HEK293 (cell line): ENCODE data around the gene SLC38A3.

ENCODE experiments used
- CTCF ChIA-PET: fragments of 350-600 bp; formaldehyde crosslinking; extraction: SDS; loops from one replicate; lab custom pipeline; 2021; ENCODE audit warnings: antibody characterized with exemption; lab: Yijun Ruan, JAX
- POLR2A ChIA-PET: fragments of 300-600 bp; formaldehyde crosslinking; extraction: SDS; loops from one replicate; lab custom pipeline; 2020; ENCODE audit warnings: antibody characterized with exemption, inconsistent platforms; lab: Yijun Ruan, JAX
- H3K27ac ChIP-seq: fragments of 200-500 bp; sonication (Bioruptor generic); 2 replicates; pipeline ENCODE4 v1.5.1; 2014; ENCODE audit warnings: low read depth, low read length, control low read depth, inconsistent platforms; ENCODE audit errors: extremely low read depth
- H3K36me3 ChIP-seq, 2 experiments: fragments of 200-500 bp in 1 of 2; sonication (Bioruptor generic) in 1 of 2; 1 replicate in 1 of 2; 2 replicates in 1 of 2; pipeline ENCODE4 v1.5.1; 2014 to 2017; ENCODE audit warnings: inconsistent platforms in 2 of 2, low read length in 2 of 2; ENCODE audit not compliant: control insufficient read depth in 2 of 2, insufficient read depth in 1 of 2
- H3K4me1 ChIP-seq: fragments of 200-500 bp; sonication (Bioruptor generic); 2 replicates; pipeline ENCODE4 v1.5.1; 2014; ENCODE audit warnings: mild to moderate bottlenecking, low read length, inconsistent platforms; ENCODE audit not compliant: control insufficient read depth, insufficient read depth
- H3K4me3 ChIP-seq: 2 replicates; pipeline ENCODE4 v1.5.1; 2011; ENCODE audit warnings: low read depth, mild to moderate bottlenecking, control low read depth, low read length, moderate library complexity
- H3K9me3 ChIP-seq: fragments of 200-500 bp; sonication (Bioruptor generic); 2 replicates; pipeline ENCODE4 v1.5.1; 2014; ENCODE audit warnings: low read depth, low read length, inconsistent platforms; ENCODE audit not compliant: control insufficient read depth, insufficient read depth
- CTCF ChIP-seq: fragments of 450-650 bp; formaldehyde crosslinking; IDR thresholded peaks from 2 replicates; pipeline ENCODE4 v1.5.1; 2016; ENCODE audit warnings: missing biosample characterization, missing genetic modification characterization
- KLF1 ChIP-seq: fragments of 450-650 bp; formaldehyde crosslinking; IDR thresholded peaks from 2 replicates; pipeline ENCODE4 v1.5.1; 2016; ENCODE audit warnings: missing biosample characterization, missing genetic modification characterization
- KLF8 ChIP-seq: fragments of 450-650 bp; formaldehyde crosslinking; IDR thresholded peaks from 2 replicates; pipeline ENCODE4 v1.5.1; 2016; ENCODE audit warnings: missing biosample characterization, missing genetic modification characterization
- KLF9 ChIP-seq: fragments of 450-650 bp; formaldehyde crosslinking; IDR thresholded peaks from 2 replicates; pipeline ENCODE4 v1.5.1; 2016; ENCODE audit warnings: missing biosample characterization, missing genetic modification characterization, low read depth
- OSR2 ChIP-seq: fragments of 450-650 bp; formaldehyde crosslinking; IDR thresholded peaks from 2 replicates; pipeline ENCODE4 v1.5.1; 2016; ENCODE audit warnings: missing biosample characterization, missing genetic modification characterization
- YY1 ChIP-seq: fragments of 450-650 bp; formaldehyde crosslinking; IDR thresholded peaks from 2 replicates; pipeline ENCODE4 v1.5.1; 2018; ENCODE audit warnings: missing biosample characterization, missing genetic modification characterization
- ZBTB48 ChIP-seq: fragments of 450-650 bp; formaldehyde crosslinking; IDR thresholded peaks from 2 replicates; pipeline ENCODE4 v1.5.1; 2016; ENCODE audit warnings: missing biosample characterization, missing genetic modification characterization
- ZBTB7A ChIP-seq: fragments of 450-650 bp; formaldehyde crosslinking; IDR thresholded peaks from 2 replicates; pipeline ENCODE4 v1.5.1; 2016; ENCODE audit warnings: low read depth, missing biosample characterization, missing genetic modification characterization
- ZFHX2 ChIP-seq: fragments of 450-650 bp; formaldehyde crosslinking; conservative IDR thresholded peaks from 2 replicates; pipeline ENCODE4 v1.5.1; 2016; ENCODE audit warnings: missing biosample characterization, missing genetic modification characterization
- ZNF132 ChIP-seq: fragments of 450-650 bp; formaldehyde crosslinking; IDR thresholded peaks from 2 replicates; pipeline ENCODE4 v1.5.1; 2017; ENCODE audit warnings: missing biosample characterization, missing genetic modification characterization, borderline replicate concordance
- ZNF146 ChIP-seq: fragments of 450-650 bp; formaldehyde crosslinking; IDR thresholded peaks from 2 replicates; pipeline ENCODE4 v1.5.1; 2016; ENCODE audit warnings: missing biosample characterization, missing genetic modification characterization
- ZNF155 ChIP-seq: fragments of 450-650 bp; formaldehyde crosslinking; IDR thresholded peaks from 2 replicates; pipeline ENCODE4 v1.5.1; 2016; ENCODE audit warnings: missing biosample characterization, missing genetic modification characterization
- ZNF19 ChIP-seq: fragments of 450-650 bp; formaldehyde crosslinking; IDR thresholded peaks from 2 replicates; pipeline ENCODE4; 2016; ENCODE audit warnings: missing biosample characterization, missing genetic modification characterization, low read depth
- ZNF23 ChIP-seq: fragments of 450-650 bp; formaldehyde crosslinking; IDR thresholded peaks from 2 replicates; pipeline ENCODE4 v1.5.1; 2016; ENCODE audit warnings: missing biosample characterization, missing genetic modification characterization, borderline replicate concordance
- ZNF596 ChIP-seq: fragments of 450-650 bp; IDR thresholded peaks from 2 replicates; pipeline ENCODE4 v1.5.0; 2018; ENCODE audit warnings: missing biosample characterization, mild to moderate bottlenecking, missing genetic modification characterization, moderate library complexity
- ZNF623 ChIP-seq: fragments of 450-650 bp; formaldehyde crosslinking; IDR thresholded peaks from 2 replicates; pipeline ENCODE4 v1.5.1; 2016; ENCODE audit warnings: missing biosample characterization, missing genetic modification characterization
- ZNF624 ChIP-seq: fragments of 450-650 bp; formaldehyde crosslinking; IDR thresholded peaks from 2 replicates; pipeline ENCODE4 v1.5.1; 2017; ENCODE audit warnings: missing biosample characterization, missing genetic modification characterization
- ZNF654 ChIP-seq: fragments of 450-650 bp; formaldehyde crosslinking; IDR thresholded peaks from 2 replicates; pipeline ENCODE4 v1.5.1; 2016; ENCODE audit warnings: low read depth, missing biosample characterization, missing genetic modification characterization

The SLC38A3 gene

GRCh38 chr3:50192124-50192523, 12.9 kb upstream of the SLC38A3 start:
- H3K4me3 ChIP-seq = no peak overlapping the region
- peaks cover 0 to 3% of the 10 kb centered on the region in 2 experiments; a peak in 1 of 3 replicates for H3K36me3 ChIP-seq
- POLR2A ChIA-PET = no interaction called here
- no peak overlapping the region for H3K27ac ChIP-seq
- no peaks in the 10 kb centered on the region for H3K9me3 ChIP-seq
- CTCF ChIA-PET = interaction anchor here (0.5 to 7.7 kb wide), 19 partner anchors 10 to 133 kb away, joined by 3 to 237 read pairs (median 4); no protein-coding TSS in a partner anchor
- no peak for TF ChIP-seq ZBTB48 (tag by site-specific recombination)
- TF ChIP-seq, all 188 proteins: peak for 0
- H3K4me1 ChIP-seq = no peaks in the 10 kb centered on the region

- ChIA-PET CTCF (interaction anchor here (0.5 to 7.7 kb wide), 19 partner anchors 11 to 88 kb away, joined by 3 to 237 read pairs (median 4); partner anchors contain the start of gene SLC38A3), POLR2A (no interaction called here)
- Histone ChIP-seq H3K4me3 (no peak overlapping the region), H3K36me3 (peaks cover 0 to 3% of the 10 kb centered on the region in 2 experiments; a peak in 1 of 3 replicates), H3K9me3 (no peaks in the 10 kb centered on the region), H3K4me1 (no peaks in the 10 kb centered on the region), H3K27ac (no peak overlapping the region)
- TF ChIP-seq ZNF23 (tag by site-specific recombination) = no peak
- no peak for TF ChIP-seq ZFHX2 (tag by site-specific recombination)
- TF ChIP-seq ZBTB7A (tag by site-specific recombination) = no peak
- TF ChIP-seq ZNF132 (tag by site-specific recombination) = no peak
- no peak for TF ChIP-seq OSR2 (tag by site-specific recombination)
- TF ChIP-seq KLF1 (tag by site-specific recombination) = no peak
- TF ChIP-seq ZNF654 = peak; percentile 65
- peak; percentile 42 for TF ChIP-seq CTCF (tag by site-specific recombination)
- no peak for TF ChIP-seq ZNF155 (tag by site-specific recombination)
These were observed 12.4 kb upstream of the SLC38A3 start for GRCh38 chr3:50192689-50193141.

GRCh38 chr3:50193286-50193685, 11.8 kb upstream of the SLC38A3 start:
- no peak for TF ChIP-seq KLF1 (tag by site-specific recombination)
- TF ChIP-seq ZNF146 (tag by site-specific recombination) = no peak
- no peak for TF ChIP-seq KLF9 (tag by site-specific recombination)
- TF ChIP-seq ZNF623 (tag by site-specific recombination) = no peak
- TF ChIP-seq ZNF19 (tag by site-specific recombination) = no peak
- Histone ChIP-seq H3K9me3 (no peaks in the 10 kb centered on the region), H3K36me3 (peaks cover 0 to 1% of the 10 kb centered on the region in 2 experiments; a peak in 1 of 3 replicates), H3K27ac (no peak overlapping the region), H3K4me3 (no peak overlapping the region), H3K4me1 (no peaks in the 10 kb centered on the region)
- CTCF ChIA-PET = interaction anchor here (0.8 to 7.7 kb wide), 9 partner anchors 11 to 85 kb away, joined by 3 to 237 read pairs (median 22); partner anchors contain the start of genes LSMEM2 and SLC38A3
- POLR2A ChIA-PET = no interaction called here

GRCh38 chr3:50193746-50194127, 11.3 kb upstream of the SLC38A3 start:
- H3K27ac ChIP-seq = no peak overlapping the region
- TF ChIP-seq KLF8 (tag by site-specific recombination) = no peak
- TF ChIP-seq ZNF596 (tag by site-specific recombination) = no peak
- no peak for TF ChIP-seq YY1 (tag by site-specific recombination)
- TF ChIP-seq ZNF624 (tag by site-specific recombination) = no peak
- TF ChIP-seq, all 188 proteins: peak for 0
- ChIA-PET CTCF (interaction anchor here (0.8 to 7.7 kb wide), 20 partner anchors 10 to 150 kb away, joined by 3 to 237 read pairs (median 11); partner anchors contain the start of genes LSMEM2, SLC38A3 and TUSC2), POLR2A (interaction anchor here (1.3 to 1.5 kb wide), 2 partner anchors 32 to 42 kb away, joined by 7 read pairs; partner anchors contain the start of gene GNAI2)
- Histone ChIP-seq H3K4me3 (no peak overlapping the region), H3K4me1 (no peaks in the 10 kb centered on the region), H3K36me3 (no peaks in the 10 kb centered on the region), H3K9me3 (no peaks in the 10 kb centered on the region)
